HG03060 (cell line): ENCODE data around the gene TOGARAM1.

Experiments
- ATAC-seq: cut with Tn5 transposase; IDR thresholded peaks from one replicate; pipeline ENCODE4 v1.9.1; 2021; ENCODE audit warnings: low read depth, moderate number of reproducible peaks; ENCODE audit not compliant: unreplicated experiment

The TOGARAM1 gene

DNA sequence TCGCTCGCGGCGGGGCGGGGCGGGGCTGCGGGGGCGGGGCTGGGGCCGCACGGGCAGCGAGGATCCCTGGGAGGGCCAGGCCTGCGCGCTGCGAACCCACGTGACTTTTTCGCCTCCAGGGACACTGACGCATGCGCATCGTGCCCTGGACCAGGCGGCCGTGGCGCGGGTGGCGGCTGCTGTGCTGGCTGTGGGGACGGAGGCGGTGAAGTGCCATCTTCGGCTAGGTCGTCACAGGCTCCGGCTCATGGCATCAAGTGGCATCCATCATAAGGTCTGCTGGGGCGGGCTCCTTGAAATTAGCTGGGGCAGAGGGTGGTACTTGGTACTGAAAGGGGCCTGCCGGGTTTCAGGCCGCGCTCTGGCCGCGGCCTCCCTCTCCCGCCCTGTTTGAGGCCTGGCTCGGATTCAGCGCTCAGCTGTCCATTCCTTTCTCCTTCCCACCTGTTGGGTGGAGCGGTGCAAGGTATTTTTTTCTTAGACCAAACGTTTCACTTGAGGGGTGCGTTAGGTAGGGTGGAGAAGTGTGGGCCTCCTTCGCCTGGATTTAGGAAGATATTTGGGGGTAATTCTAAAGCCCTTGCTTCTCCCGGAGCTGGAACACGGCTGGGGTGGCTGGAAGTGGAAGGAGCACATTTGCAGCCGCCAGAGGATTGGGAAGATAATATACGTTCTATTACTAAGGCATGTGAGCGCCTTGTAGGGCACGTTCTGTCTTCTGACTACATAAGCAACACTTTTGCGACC, 122.2 kb downstream of the TOGARAM1 start, which contains the start of gene PRPF39:
PRPF39 (plus strand) TSS at position 141 of the 747 bp plus-strand sequence. CDS start 11,124 bp downstream, outside the sequence.
- ATAC-seq: peak; percentile 88

- no peak for ATAC-seq
Observed at GRCh38 chr14:45084946-45085346, 123.0 kb downstream of the TOGARAM1 start.

- peak; percentile 82 for ATAC-seq
Observed at GRCh38 chr14:45089813-45090212, 127.8 kb downstream of the TOGARAM1 start.

DNA sequence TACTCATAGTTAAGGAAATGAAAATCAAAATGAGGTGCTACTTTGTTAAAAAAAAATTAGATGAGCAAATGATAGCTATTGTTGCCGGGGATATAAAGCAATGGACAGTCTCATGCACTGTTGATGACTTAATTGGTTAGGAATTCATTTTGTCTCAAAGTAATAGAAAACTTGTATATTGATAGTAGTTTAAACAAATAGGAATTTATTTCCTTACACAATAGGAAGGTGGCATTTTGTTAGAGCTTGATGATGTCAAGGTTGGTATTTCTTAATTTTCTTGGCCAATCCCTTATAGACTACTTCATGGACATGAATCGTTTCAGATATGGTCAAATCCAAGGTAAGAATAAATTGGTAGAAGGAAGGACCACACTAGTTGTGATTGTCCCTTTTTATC, 129.7 kb downstream of the TOGARAM1 start:
- ATAC-seq: no peak

- ATAC-seq: no peak
Observed at GRCh38 chr14:45094275-45094674, 132.3 kb downstream of the TOGARAM1 start.

DNA sequence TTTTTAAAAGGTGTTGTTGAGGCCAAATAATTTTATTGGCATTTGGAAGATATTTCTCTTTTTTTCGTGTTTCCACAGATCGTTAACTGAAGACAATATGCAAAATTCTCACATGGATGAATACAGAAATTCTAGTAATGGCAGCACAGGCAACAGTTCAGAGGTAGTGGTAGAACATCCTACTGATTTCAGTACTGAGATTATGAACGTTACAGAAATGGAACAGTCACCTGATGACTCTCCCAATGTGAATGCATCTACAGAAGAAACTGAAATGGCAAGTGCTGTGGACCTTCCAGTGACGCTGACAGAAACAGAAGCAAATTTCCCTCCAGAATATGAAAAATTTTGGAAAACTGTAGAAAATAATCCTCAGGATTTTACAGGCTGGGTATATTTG, 133.2 kb downstream of the TOGARAM1 start:
- no peak for ATAC-seq

DNA sequence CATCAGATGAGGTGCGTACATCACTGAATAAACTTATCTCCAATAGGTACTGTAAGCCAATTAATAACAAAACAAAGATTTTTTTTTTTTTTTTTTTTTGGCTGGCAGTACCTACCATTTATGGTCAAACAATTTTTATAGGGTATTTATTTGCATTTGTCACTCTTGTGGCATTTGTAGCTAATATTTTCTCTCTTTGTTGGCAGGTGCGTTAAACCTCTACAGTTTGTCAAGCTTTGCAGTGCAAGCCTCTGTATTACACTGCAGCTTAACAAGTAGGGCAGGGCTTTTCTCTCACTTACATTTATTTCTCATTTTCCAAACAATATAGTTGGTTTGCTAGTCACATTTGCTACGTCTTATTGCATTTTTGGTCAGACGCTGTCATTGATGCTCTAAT, 134.2 kb downstream of the TOGARAM1 start:
- ATAC-seq: no peak

DNA sequence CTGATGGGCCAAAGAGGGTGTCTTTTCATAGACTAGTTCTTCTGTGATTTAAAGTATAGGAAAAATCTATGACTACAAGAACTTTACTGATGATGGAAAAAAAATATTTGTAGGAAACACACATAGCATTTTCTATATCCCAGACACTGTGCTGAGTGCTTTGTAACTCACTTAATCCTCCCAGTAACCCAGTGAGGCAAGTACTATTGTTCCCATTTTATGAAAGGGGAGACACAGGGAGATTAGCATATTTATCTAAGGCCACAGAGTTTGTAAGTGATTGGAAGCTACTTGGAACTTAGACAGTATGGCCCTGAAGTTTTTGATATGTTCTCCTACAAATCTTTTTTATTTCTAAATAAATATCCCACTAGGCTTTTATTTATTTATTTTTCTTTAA, 141.8 kb downstream of the TOGARAM1 start:
- no peak for ATAC-seq

- ATAC-seq: no peak
Observed at GRCh38 chr14:45104561-45104960, 142.6 kb downstream of the TOGARAM1 start.

GRCh38 chr14:45112896-45113781, 151.1 kb downstream of the TOGARAM1 start:
- ATAC-seq: no peak

DNA sequence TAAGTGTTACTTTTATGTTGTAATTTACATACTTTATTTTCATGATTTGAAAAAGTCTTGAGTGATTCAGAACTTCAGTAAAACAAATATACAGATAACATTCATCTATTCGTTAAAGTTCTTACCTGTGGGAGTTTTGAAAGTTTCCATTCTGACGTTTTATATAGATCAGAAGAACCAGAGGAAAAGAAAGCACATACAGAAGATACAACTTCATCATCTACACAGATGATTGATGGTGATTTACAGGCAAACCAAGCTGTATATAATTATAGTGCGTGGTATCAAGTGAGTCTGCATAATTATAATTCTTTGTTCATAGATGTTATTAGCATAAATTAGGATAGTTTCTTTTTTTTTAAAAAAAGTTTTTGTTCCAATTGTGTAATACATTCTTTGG, 152.3 kb downstream of the TOGARAM1 start:
- no peak for ATAC-seq

DNA sequence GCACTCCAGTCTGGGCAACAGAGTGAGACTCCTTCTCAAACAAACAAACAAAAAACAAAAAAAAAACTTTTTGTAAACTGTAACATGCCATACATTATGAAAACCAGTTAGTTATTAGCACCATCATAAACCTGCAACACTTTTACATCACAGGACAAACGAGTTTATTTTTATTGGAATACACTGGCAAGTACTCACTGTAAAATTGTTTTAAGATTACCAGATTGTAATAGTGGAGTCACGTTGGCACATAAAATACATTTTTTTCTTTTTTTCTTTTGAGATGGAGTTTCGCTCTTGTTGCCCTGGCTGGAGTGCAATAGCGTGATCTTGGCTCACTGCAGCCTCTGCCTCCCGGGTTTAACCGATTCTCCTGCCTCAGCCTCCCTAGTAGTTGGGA, 156.6 kb downstream of the TOGARAM1 start:
- no peak for ATAC-seq

DNA sequence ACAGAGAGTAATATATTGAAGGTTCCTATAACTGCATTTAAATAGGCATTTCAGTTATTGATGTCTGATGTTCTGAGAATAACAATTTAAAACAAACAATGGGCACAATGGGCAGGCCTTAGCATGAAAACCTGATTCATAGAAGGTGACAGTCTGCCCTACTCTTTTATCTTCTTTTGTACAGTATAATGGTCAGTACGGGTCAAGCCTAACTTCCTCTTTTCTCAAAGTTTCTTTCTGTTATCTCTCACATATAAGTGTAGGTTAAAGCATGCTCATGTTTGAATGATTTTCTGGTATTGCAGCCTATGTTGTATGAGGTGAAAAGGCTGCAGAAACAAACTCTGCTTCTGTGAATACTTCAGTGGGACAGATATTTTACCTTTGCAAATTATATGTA, 158.1 kb downstream of the TOGARAM1 start:
- no peak for ATAC-seq

DNA sequence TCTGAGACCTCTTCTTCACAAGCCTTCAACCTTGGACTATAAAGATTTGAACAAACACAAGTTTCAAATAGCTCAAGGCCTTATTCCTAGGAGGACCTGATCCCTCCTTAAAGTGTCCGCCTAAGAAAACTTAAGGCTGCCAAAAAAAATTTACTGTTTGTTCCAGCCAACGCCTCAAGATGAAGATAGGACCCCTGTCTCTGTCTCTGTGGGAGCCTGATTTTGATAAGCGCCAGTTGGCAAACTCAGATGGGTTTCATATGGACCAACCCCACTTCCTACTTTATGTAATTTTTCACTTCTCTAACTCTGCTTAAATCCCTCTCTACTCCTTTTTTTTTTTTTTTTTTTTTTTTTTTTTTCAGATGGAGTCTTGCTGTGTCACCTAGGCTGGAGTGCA, 161.3 kb downstream of the TOGARAM1 start:
- no peak for ATAC-seq
